K562 (cell line): ENCODE measurements around the gene SLC1A4. TPM values are rescaled to one million over a fixed set of nuclear protein-coding genes. Genes with fewer than 3 reads are reported as not detected.
A peak's percentile ranks its signal among the peaks of the same experiment; 100 is the strongest.

Experiments used
- C11orf30 ChIP-seq: fragments of 450-650 bp; IDR thresholded peaks from 2 replicates; pipeline ENCODE4 v1.6.1; 2016; ENCODE audit warnings: low read depth, mild to moderate bottlenecking
- FOXK2 ChIP-seq, 2 experiments: fragments of 450-650 bp; IDR thresholded peaks in 1 of 2; conservative IDR thresholded peaks in 1 of 2; 2 replicates each; pipeline ENCODE4 v1.6.1; 2016; ENCODE audit warnings: low read depth in 2 of 2, mild to moderate bottlenecking in 1 of 2
- HNRNPL ChIP-seq: fragments of 200-400 bp; formaldehyde crosslinking; IDR thresholded peaks from 2 replicates; pipeline ENCODE4 v1.6.1; 2017; ENCODE audit warnings: low read depth, mild to moderate bottlenecking, low read length
- MGA ChIP-seq: fragments of 450-650 bp; IDR thresholded peaks from 2 replicates; pipeline ENCODE4 v1.6.1; 2016; ENCODE audit warnings: mild to moderate bottlenecking, moderate library complexity
- PHB ChIP-seq: fragments of 250-450 bp; sonication (Bioruptor Pico); IDR thresholded peaks from 2 replicates; pipeline ENCODE4 v1.5.0; 2021
- POLR2H ChIP-seq: IDR thresholded peaks from 2 replicates; pipeline ENCODE4 v1.6.1; 2016; ENCODE audit warnings: missing genetic modification characterization, low read depth, mild to moderate bottlenecking, control low read depth, missing compliant biosample characterization, moderate library complexity
- POU5F1 ChIP-seq: fragments of 150-350 bp; IDR thresholded peaks from 2 replicates; pipeline ENCODE4 v1.6.1; 2014; ENCODE audit warnings: borderline replicate concordance, low read length, low read depth, mild to moderate bottlenecking; ENCODE audit not compliant: partially characterized antibody
- PRMT5 ChIP-seq: sonication (generic); formaldehyde crosslinking; IDR thresholded peaks from 2 replicates; pipeline ENCODE4 v1.5.0; 2020; ENCODE audit warnings: missing genetic modification reagents
- SAP30 ChIP-seq: fragments of 200-600 bp; sonication (generic); IDR thresholded peaks from 2 replicates; pipeline ENCODE4 v1.6.1; 2012; ENCODE audit warnings: borderline replicate concordance, low read depth, mild to moderate bottlenecking, moderate library complexity, low read length, control low read depth, inconsistent platforms; ENCODE audit not compliant: insufficient read depth, poor library complexity, severe bottlenecking
- XRCC3 ChIP-seq: fragments of 450-650 bp; IDR thresholded peaks from 2 replicates; pipeline ENCODE4 v1.6.1; 2017; ENCODE audit warnings: mild to moderate bottlenecking, moderate library complexity
- XRCC5 ChIP-seq: fragments of 200-400 bp; formaldehyde crosslinking; IDR thresholded peaks from 2 replicates; pipeline ENCODE4 v1.6.1; 2017; ENCODE audit warnings: low read depth, mild to moderate bottlenecking, low read length
- ZFX ChIP-seq: sonication (generic); formaldehyde crosslinking; IDR thresholded peaks from 2 replicates; pipeline ENCODE4 v1.8.0; 2022; ENCODE audit warnings: mild to moderate bottlenecking, missing genetic modification reagents, moderate library complexity
- ZKSCAN1 ChIP-seq: fragments of 150-350 bp; IDR thresholded peaks from 2 replicates; pipeline ENCODE4 v1.6.1; 2016; ENCODE audit warnings: low read depth, low read length
- ZNF197 ChIP-seq: fragments of 200-800 bp; sonication (Bioruptor generic); IDR thresholded peaks from 2 replicates; pipeline ENCODE4 v1.6.1; 2016; ENCODE audit warnings: low read depth, missing genetic modification characterization, missing compliant biosample characterization
- ZNF212 ChIP-seq: fragments of 450-650 bp; formaldehyde crosslinking; IDR thresholded peaks from 2 replicates; pipeline ENCODE4 v1.4.0; 2020; ENCODE audit warnings: mild to moderate bottlenecking
- ZNF586 ChIP-seq: fragments of 450-650 bp; formaldehyde crosslinking; conservative IDR thresholded peaks from 2 replicates; pipeline ENCODE4 v1.4.0; 2020; ENCODE audit warnings: mild to moderate bottlenecking, moderate library complexity
- polyA plus RNA-seq, 8 experiments: library from polyadenylated mRNA; depleted of rRNA in 4 of 8; stranded (reverse) in 5 of 8; unstranded in 3 of 8; fragments of >200 nt; fragmentation: Nextera tagmentation in 2 of 8; fragmentation: Illumina TruSeq in 1 of 8; extraction: Ambion mirVana in 2 of 8; extraction: Trizol in 1 of 8; gene quantifications; 2 replicates each; pipeline versions ENCODE4 v1.2.1 to v1.2.3, GENCODE V29; 2011 to 2014; ENCODE audit warnings: inconsistent platforms in 1 of 8, missing spikeins in 1 of 8
- total RNA-seq, 7 experiments: library from RNA; depleted of rRNA in 6 of 7; stranded (reverse); fragments of >200 nt in 6 of 7; fragmentation: Illumina TruSeq in 2 of 7; extraction: Trizol in 2 of 7; gene quantifications; 2 replicates each; pipeline versions ENCODE4 v1.2.1 to v1.2.3, GENCODE V29; 2011 to 2021; ENCODE audit warnings: low replicate concordance in 1 of 7
- TF ChIP-seq, protein P1 (sequence below): sonication (generic); formaldehyde crosslinking; IDR thresholded peaks from 2 replicates; pipeline ENCODE4 v1.8.0; 2022; ENCODE audit warnings: mild to moderate bottlenecking, missing genetic modification reagents

Gene SLC1A4
- total and polyA plus RNA-seq, 9 of the 15 experiments (the other 6 are each of a cell fraction or from before 2014, with no cell fraction given) = 4.4 to 24.0 (median 10.9) TPM

- peak; percentile 67 for TF ChIP-seq MGA
- TF ChIP-seq PHB (CRISPR knock-in tag) = no peak
- TF ChIP-seq XRCC3 = no peak
- TF ChIP-seq SAP30 = peak; percentile 24
- no peak for TF ChIP-seq XRCC5
- TF ChIP-seq POLR2H (tag) = peak; percentile 83
- no peak for TF ChIP-seq PRMT5
- TF ChIP-seq C11orf30 = no peak
- TF ChIP-seq ZNF586 (CRISPR knock-in tag) = no peak
- TF ChIP-seq HNRNPL = peak; percentile 71; the same call in 1 of the 2 replicates
- no peak for TF ChIP-seq FOXK2 (conservative IDR thresholded peaks at IDR 0.05 in 1 of 2, IDR thresholded peaks at IDR 0.05 in 1 of 2; ENCODE audit: low read depth in 2 of 2)
- no peak for TF ChIP-seq POU5F1
- TF ChIP-seq, protein P1, sequence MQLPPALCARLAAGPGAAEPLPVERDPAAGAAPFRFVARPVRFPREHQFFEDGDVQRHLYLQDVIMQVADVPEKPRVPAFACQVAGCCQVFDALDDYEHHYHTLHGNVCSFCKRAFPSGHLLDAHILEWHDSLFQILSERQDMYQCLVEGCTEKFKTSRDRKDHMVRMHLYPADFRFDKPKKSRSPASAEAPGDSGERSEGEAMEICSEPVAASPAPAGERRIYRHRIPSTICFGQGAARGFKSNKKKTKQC (CRISPR knock-in tag) = peak; percentile 77
- TF ChIP-seq ZKSCAN1 = no peak
- TF ChIP-seq ZNF197 = peak; percentile 42; the same call in 1 of the 2 replicates
- no peak for TF ChIP-seq ZNF212 (CRISPR knock-in tag)
- peak; percentile 92 for TF ChIP-seq ZFX (CRISPR knock-in tag)
These were observed 626 bp upstream of the SLC1A4 start (continued) for GRCh38 chr2:64988420-64989125.
